Stimulated activated CD8-positive, alpha-beta memory T cell treated with anti-CD3 and anti-CD28 coated beads, Interleukin-4, amount 100 ng/mL, for 4 hours (primary cell): Measurements from ENCODE around the gene SNRNP70.
"Not testable (repeated sequence)": the region's sequence is repeated elsewhere in the genome, so short reads cannot be mapped to it uniquely, and the experiment has no call there.

Experiments used
- DNase-seq, 2 donors: peaks; one replicate each; pipeline ENCODE4 v3.0.0-alpha.2; 2020; ENCODE audit warnings: low read depth in 2 of 2, low spot score in 1 of 2

The SNRNP70 gene, protein sequence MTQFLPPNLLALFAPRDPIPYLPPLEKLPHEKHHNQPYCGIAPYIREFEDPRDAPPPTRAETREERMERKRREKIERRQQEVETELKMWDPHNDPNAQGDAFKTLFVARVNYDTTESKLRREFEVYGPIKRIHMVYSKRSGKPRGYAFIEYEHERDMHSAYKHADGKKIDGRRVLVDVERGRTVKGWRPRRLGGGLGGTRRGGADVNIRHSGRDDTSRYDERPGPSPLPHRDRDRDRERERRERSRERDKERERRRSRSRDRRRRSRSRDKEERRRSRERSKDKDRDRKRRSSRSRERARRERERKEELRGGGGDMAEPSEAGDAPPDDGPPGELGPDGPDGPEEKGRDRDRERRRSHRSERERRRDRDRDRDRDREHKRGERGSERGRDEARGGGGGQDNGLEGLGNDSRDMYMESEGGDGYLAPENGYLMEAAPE

DNA sequence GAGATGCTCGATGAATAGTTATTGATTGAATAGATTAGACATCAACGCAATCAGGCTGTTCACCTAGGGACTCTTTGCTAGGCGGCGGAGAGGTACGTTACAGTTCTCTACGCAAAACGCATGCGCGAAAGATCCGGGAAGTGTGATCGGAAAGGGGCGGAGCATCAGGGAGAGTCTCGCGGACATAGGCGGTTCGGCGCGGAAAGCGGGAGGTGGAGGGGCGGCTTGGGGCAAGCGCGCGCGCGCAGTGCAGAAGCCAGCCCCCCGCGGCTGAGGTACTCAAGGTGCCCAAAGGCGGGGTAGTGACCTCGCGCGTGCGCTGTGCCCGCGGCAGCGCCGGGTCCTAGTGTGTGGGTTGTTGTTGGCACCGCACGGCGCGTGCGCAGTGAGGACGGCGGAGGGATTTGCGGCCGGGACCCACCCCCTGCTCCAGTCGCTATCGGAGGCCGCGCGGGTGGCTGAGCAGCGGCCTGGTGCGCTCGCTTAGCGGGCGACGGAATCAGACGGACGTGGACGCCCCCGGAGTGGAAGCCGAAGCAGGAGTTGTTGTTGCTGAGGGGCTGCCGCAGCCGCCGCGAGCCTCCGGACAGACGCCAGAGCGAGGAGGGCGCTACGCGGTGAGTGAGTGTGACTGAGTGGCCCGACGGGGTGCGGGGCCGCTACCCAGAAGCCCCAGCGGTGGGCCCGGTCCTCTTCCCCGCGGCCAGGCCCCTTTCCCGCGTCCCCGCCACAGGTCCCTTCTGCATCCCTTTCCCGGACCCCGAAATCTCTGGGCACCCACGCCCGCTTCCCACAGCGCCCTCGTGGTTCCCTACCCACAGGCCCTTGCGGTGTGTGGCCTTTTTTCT lies at the start of gene SNRNP70:
SNRNP70 (plus strand) TSS at position 432 of the 848 bp plus-strand sequence. CDS start 964 bp downstream, outside the sequence.
- DNase-seq: peak; percentile 94 to 99

DNA sequence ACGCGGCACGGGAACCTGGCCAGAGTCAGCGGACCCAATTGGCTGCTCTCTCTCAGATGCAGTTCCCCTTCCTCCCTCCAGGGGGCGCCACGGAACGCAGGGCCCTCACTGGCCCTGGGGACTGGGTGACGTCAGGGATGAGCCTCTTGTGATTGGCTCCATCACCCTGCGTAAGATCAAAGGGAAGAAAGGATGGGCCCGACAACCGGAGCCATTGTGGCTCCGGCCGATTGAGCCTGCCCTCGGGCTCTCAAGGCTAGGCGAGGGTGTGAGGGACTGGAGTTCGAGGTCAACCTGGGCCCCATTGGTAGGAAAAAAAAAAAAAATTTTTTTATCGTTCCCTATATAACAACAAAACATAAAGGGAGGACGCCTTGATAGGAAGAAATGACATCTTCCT lies 48.4 kb upstream of the SNRNP70 start, which contains the start of gene CGB1:
CGB1 (minus strand) TSS at position 81 of the 400 bp plus-strand sequence. CDS start 184 bp downstream, outside the sequence.
- DNase-seq: not testable (repeated sequence)

DNA sequence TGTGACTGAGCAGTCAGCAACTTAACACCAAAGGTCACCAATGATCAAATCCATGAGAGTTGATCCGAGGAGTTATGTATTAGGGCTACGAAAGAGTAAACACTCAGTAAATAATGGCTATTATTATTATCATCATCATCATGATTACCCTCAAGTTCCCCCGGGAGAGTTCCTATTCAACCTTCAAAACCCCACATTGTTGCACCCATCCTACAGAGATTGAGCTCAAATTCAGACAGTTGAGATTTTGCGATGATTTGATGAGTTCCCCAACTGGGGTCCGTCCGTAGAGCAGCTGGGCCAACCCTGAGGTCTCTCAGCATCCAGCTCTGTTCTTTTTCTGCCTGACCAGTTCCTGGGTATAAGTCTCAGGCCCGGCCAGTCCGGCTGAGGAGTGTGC lies 47.1 kb upstream of the SNRNP70 start:
- not testable (repeated sequence) for DNase-seq

DNA sequence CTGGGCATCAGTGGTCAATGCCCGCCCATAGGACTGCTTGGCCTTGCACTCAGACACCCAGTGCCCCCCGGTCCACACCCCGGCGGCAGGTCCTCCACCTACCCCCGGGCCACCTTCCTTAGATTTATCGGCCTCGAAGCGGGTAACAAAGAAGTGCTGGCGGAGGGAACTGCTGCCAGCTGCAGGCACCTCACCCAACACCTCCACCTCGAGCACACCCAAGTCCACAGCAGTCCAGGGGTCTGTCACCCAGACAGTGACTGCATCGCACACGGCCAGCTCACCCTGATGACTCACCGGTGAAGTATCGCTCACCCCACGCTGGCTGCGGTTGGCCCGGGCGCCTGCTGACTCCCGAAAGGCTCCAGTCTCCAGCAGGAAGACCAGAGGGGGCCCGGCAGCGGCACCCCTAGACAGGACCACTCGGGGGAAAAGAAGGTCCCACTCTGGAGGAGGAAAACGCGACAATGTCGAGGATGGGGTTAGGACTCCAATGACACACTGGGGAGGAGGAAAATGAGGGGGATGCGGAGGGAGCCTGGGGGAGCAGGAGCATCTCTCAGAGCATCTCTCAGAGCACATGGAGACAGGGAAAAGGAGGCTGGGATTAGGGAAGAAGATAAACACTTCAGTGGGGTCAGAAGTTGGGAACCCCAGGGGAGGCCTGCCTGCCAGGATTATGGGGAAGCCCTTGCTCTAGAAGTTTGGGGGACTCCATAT lies 46.5 kb upstream of the SNRNP70 start:
- not testable (repeated sequence) for DNase-seq

DNA sequence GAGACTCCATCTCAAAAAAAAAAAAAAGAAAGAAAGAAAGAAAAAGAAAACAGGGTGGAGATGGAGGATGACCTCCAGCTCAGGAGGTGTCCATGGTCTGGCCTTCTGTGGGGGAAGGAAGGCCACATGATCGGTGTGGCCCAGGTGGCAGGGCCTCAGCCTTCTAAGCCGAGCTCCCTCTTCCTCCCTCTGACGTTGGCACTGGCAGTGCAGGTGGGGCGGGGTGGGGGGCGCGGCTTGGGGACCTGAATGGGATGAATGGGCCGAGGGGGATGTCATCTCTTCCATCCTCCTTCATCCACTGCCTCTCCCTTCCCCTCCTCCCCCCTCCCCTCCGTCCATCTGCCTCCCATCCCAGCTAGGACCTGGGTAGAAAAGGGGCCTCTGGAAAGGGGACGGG lies 45.5 kb upstream of the SNRNP70 start:
- not testable (repeated sequence) for DNase-seq

DNA sequence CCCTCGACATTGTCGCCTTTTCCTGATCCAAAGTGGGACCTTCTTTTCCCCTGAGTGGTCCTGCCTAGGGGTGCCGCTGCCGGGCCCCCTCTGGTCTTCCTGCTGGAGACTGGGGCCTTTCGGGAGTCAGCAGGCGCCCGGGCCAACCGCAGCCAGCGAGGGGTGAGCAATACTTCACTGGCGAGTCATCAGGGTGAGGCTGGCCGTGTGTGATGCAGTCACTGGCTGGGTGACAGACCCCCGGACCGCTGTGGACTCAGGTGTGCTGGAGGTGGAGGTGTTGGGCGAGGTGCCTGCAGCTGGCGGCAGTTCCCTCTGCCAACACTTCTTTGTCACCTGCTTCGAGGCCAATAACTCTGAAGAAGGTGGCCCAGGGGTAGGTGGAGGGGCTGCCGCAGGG lies 43.1 kb upstream of the SNRNP70 start:
- no peak for DNase-seq

DNA sequence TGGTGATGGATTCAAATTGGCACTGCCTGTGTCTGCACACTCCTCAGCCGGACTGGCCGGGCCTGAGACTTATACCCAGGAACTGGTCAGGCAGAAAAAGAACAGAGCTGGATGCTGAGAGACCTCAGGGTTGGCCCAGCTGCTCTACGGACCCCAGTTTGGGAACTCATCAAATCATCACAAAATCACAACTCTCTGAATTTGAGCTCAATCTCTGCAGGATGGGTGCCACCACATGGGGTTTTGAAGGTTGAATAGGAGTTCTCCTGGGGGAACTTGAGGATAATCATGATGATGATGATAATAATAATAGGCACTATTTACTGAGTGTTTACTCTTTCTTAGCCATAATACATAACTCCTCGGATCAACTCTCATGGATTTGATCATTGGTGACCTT lies 42.6 kb upstream of the SNRNP70 start:
- not testable (repeated sequence) for DNase-seq

DNA sequence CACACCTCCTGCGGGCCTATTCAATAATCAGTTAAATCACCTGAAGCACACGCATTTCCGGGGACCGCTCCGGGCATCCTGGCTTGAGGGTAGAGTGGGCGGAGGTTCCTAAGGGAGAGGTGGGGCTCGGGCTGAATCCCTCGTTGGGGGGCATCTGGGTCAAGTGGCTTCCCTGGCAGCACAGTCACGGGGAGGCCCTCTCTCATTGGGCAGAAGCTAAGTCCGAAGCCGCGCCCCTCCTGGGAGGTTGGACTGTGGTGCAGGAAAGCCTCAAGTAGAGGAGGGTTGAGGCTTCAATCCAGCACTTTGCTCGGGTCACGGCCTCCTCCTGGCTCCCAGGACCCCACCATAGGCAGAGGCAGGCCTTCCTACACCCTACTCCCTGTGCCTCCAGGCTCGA lies 41.7 kb upstream of the SNRNP70 start, which contains the start of gene CGB5:
CGB5 (plus strand) TSS at position 301 of the 400 bp plus-strand sequence. CDS start 362 bp downstream, outside the sequence.
- DNase-seq: not testable (repeated sequence)

DNA sequence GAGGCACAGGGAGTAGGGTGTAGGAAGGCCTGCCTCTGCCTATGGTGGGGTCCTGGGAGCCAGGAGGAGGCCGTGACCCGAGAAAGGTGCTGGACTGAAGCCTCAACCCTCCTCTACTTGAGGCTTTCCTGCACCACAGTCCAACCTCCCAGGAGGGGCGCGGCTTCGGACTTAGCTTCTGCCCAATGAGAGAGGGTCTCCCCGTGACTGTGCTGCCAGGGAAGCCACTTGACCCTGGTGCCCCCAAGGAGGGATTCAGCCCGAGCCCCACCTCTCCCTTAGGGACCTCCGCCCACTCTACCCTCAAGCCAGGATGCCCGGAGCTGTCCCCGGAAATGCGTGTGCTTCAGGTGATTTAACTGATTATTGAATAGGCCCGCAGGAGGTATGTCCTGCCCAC lies 36.2 kb upstream of the SNRNP70 start, which contains the start of gene CGB8:
CGB8 (minus strand) TSS at position 101 of the 400 bp plus-strand sequence. CDS start 372 bp downstream, outside the sequence.
- DNase-seq: not testable (repeated sequence)

DNA sequence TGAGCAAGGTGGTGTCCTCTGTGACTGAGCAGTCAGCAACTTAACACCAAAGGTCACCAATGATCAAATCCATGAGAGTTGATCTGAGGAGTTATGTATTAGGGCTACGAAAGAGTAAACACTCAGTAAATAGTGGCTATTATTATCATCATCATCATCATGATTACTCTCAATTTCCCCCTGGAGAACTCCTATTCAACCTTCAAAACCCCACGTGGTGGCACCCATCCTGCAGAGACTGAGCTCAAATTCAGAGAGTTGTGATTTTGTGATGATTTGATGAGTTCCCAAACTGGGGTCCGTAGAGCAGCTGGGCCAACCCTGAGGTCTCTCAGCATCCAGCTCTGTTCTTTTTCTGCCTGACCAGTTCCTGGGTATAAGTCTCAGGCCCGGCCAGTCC lies 35.4 kb upstream of the SNRNP70 start:
- not testable (repeated sequence) for DNase-seq

DNA sequence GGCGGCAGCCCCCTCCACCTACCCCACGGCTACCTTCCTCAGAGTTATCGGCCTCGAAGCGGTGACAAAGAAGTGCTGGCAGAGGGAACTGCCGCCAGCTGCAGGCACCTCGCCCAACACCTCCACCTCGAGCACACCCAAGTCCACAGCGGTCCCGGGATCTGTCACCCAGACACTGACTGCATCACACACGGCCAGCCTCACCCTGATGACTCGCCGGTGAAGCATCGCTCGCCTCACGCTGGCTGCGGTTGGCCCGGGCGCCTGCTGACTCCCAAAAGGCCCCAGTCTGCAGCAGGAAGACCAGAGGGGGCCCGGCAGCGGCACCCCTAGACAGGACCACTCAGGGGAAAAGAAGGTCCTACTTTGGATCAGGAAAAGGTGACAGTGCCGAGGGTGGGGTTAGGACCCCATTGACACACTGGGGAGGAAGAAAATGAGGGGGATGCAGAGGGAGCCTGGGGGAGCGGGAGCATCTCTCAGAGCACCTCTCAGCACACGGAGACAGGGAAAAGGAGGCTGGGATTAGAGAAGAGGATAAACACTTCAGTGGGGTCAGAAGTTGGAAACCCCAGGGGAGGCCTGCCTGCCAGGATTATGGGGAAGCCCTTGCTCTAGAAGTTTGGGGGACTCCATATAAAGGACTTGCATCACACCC lies 34.7 kb upstream of the SNRNP70 start:
- DNase-seq: not testable (repeated sequence)

DNA sequence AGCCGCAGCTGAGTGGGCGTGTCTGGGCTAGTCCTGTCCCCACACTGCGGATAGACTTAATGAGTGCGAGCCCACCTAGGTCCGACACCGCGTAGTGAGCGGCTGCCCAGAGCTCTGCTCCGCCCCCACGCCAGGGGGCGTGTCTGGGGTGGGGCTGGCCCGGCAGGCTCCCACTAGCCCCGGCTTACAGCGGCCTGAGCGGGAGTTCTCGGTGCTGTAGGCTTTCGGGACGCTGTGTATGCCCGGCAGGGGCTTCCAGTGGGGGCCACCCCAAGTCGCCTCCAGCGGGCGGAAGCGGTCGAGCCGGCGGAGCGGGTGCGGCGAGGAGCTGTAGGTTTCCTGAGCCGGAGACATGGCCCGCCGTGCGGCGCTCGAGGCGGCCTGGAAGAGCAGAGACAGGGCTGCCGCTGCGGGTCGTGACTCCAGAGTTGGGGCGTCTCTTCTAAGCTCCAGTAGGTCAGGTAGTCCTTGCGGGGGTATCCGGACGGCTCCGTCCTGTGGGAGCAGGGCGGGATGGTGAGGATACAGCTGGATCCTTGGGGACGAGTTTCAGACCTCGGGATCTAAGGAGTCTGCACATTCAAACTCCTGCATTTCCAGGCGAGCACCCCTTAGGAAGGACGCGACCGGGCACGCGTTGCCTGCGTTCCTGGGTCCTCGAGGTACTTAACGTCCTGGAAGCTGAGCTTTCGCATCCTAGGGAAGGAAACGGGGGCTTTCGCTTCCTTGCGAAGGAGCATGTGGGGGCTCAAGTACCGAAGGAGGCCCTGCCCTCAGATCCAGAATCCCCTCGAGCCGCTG lies 28.9 kb upstream of the SNRNP70 start:
- peak in 1 of 2 donors; percentile 23 for DNase-seq

DNA sequence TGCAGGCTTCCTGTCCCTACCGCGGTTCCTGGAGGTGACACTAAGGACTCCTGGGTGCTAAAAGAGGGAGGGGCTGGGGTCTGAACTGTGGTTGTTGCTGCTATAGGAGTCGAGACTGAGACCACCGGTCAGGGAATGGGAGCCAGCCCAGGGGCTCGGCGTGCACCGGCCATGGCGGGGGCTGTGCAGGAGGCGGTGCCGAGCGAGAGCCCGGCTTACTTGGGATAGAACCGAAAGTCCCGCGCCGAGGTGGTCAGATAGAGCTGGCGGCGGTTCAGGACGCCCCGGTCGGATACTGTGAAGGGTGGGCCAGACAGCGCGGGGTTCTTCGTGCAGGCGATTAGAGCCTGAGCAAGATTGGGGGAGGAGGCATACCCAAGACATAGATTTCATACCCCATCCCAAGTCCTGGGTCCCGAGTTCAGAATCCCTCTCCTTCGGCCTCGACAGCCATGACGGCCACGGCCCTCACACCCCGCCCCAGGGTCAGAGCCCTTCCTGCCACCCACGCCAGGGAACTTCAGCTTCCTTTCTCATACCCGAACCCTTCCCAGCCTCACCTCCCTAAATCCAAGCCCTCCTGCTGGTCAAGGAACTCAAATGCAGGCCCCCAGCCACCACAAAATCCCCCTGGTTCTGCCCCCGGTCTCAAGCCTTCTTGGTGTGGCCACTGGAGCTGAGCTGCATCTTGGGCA lies 28.2 kb upstream of the SNRNP70 start:
- not testable (repeated sequence) for DNase-seq

DNA sequence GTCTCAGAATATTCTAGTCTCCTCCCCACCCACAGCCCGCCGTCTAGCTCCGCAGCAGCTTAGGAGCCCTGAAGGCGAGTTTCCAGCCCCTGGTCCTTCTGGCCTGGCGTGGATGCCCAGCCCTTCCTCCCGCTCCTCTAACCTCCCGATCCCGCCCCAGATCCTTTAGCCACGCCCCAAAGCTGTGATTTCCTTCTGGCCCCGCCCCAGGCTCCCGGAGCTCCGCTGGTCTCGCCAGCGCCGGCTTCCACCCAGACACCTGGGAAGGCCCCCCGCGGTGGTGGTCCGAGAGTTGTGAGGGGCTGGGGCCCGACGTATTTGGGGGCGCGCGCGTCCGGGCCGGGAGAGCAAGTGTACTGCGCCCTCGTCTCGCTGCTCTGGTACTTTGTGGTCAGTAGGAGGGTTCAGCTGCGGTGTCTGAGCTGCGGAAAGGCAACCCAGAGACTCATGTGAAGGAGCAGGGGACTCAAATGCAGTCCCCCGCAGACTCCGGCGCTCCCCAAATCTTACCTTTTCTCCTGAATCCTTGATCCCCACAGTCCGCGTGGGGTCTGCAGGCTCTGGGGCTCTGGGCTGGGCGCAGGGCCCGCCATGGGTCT lies 27.5 kb upstream of the SNRNP70 start, which contains the start of gene CGB7:
CGB7 (minus strand) TSS at position 114 of the 599 bp plus-strand sequence. CDS start 2,374 bp downstream, outside the sequence.
- DNase-seq: no peak

DNA sequence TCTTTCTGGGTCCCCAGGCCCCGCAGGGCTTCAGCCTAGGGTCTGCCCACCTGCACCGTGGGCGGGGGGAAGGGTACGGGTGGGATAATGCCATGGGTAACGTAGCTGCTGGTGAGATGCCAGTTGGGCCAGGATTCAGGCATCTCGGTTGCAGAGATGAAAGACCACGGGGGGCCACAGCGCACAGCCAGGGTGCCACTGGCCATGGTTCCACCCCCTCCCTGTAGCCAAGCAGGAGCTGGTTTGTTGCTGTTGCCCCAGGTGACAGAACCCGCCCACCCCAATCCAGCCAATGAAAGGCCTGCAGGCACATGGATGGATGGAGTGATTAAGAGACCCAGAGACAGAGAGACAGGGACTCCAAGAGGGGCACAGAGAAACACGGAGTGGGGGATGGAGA lies 26.7 kb upstream of the SNRNP70 start:
- DNase-seq: no peak

DNA sequence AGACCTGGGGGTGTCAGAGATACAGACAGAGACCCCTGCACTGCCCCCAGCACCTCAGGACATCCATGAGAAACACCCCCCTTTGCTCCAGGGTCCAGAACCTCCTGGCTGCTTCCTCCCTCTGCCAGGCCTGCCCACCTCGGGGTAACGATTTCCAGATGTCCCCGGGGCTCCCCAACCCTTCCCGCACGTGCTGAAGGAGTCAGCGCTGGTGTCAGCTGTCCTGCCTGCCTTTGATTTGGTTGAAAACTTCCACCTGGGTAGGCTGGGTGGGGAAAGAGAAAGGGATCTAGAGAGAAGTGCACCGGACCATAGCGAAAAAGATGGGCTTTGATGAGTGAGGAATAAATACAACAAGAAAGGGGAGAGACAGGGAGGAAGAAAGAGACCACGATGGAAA lies 26.2 kb upstream of the SNRNP70 start:
- DNase-seq: no peak

DNA sequence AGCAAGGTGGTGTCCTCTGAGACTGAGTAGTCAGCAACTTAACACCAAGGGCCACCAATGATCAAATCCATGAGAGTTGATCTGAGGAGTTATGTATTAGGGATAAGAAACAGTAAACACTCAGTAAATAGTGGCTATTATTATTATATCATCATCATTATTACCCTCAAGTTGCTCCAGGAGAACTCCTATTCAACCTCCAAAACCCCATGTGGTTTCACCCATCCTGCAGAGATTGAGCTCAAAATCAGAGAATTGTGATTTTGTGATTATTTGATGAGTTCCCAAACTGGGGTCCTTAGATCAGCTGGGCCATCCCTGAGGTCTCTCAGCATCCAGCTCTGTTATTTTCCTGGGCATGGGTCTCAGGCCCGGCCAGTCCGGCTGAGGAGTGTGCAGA lies 24.3 kb upstream of the SNRNP70 start:
- DNase-seq: no peak

DNA sequence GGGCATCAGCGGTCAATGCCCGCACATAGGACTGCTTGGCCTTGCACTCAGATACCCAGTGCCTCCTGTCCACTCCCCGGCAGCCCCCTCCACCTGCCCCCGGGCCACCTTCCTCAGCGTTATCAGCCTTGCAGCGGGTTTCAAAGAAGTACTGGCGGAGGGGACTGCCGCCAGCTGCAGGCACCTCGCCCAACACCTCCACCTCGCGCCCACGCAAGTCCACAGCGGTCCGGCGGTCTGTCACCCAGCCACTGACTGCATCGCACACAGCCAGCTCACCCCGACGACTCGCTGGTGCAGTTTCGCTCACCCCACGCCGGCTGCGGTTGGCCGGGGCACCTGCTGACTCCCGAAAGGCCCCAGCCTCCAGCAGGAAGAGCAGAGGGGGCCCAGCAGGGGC lies 23.8 kb upstream of the SNRNP70 start:
- no peak for DNase-seq
